Measurements from ENCODE around the gene CBR3. TPM values are rescaled to one million over a fixed set of nuclear protein-coding genes. Genes with fewer than 3 reads are reported as not detected.

The CBR3 gene
- total RNA-seq, 4 donors from 2014 or later = 2.7 to 5.1 (median 3.2) TPM; not detected in 1

- H3K9me3 ChIP-seq = no peaks in the 10 kb centered on the region
- peak overlapping the region in 1 of 4 donors; percentile 62 for H3K27ac ChIP-seq
- DNase-seq = no peak
- no peaks in the 10 kb centered on the region for H3K36me3 ChIP-seq
- no peak for TF ChIP-seq POLR2A (IDR thresholded peaks at IDR 0.05)
- no peak for TF ChIP-seq CTCF (IDR thresholded peaks at IDR 0.05)
- no peaks in the 10 kb centered on the region for H3K27me3 ChIP-seq
- no peaks in the 10 kb centered on the region for H3K4me1 ChIP-seq
- no peak overlapping the region for H3K4me3 ChIP-seq
Measured at GRCh38 chr21:36120304-36120888, 14.5 kb upstream of the CBR3 start.

GRCh38 chr21:36122977-36123376 is 11.9 kb upstream of the CBR3 start:
- Histone ChIP-seq H3K27ac (no peak overlapping the region), H3K4me1 (peaks cover 0 to 11% (median 0%) of the 10 kb centered on the region in 4 donors), H3K4me3 (no peak overlapping the region), H3K27me3 (no peaks in the 10 kb centered on the region), H3K36me3 (no peaks in the 10 kb centered on the region), H3K9me3 (no peaks in the 10 kb centered on the region)
- no peak for DNase-seq
- TF ChIP-seq CTCF (IDR thresholded peaks at IDR 0.05) = peak in 4 of 6 experiments; percentile 4 to 26 (median 19)
- TF ChIP-seq POLR2A (IDR thresholded peaks at IDR 0.05) = no peak

GRCh38 chr21:36124395-36124794 is 10.5 kb upstream of the CBR3 start:
- TF ChIP-seq POLR2A (IDR thresholded peaks at IDR 0.05) = no peak
- no peak for TF ChIP-seq CTCF (IDR thresholded peaks at IDR 0.05)
- Histone ChIP-seq H3K27ac (no peak overlapping the region), H3K27me3 (no peaks in the 10 kb centered on the region), H3K9me3 (no peaks in the 10 kb centered on the region), H3K36me3 (no peaks in the 10 kb centered on the region), H3K4me1 (peaks cover 0 to 11% (median 0%) of the 10 kb centered on the region in 4 donors), H3K4me3 (no peak overlapping the region)
- no peak for DNase-seq

GRCh38 chr21:36125512-36126207 is 9.2 kb upstream of the CBR3 start:
- Histone ChIP-seq H3K4me1 (peaks cover 0 to 15% (median 0%) of the 10 kb centered on the region in 4 donors), H3K27me3 (no peaks in the 10 kb centered on the region), H3K36me3 (no peaks in the 10 kb centered on the region), H3K9me3 (no peaks in the 10 kb centered on the region), H3K27ac (no peak overlapping the region), H3K4me3 (no peak overlapping the region)
- TF ChIP-seq POLR2A (IDR thresholded peaks at IDR 0.05) (no peak), CTCF (IDR thresholded peaks at IDR 0.05) (peak; percentile 79 to 92 (median 85))
- DNase-seq = peak in 2 of 3 donors; percentile 63 to 86

GRCh38 chr21:36126208-36126565 is 8.7 kb upstream of the CBR3 start:
- TF ChIP-seq POLR2A (IDR thresholded peaks at IDR 0.05) = no peak
- no peak for TF ChIP-seq CTCF (IDR thresholded peaks at IDR 0.05)
- Histone ChIP-seq H3K4me3 (no peak overlapping the region), H3K4me1 (peaks cover 0 to 17% (median 0%) of the 10 kb centered on the region in 4 donors), H3K36me3 (no peaks in the 10 kb centered on the region), H3K27ac (no peak overlapping the region), H3K27me3 (no peaks in the 10 kb centered on the region), H3K9me3 (no peaks in the 10 kb centered on the region)
- no peak for DNase-seq
